K562 (cell line): Measurements from ENCODE around the gene RNH1. TPM values are rescaled to one million over a fixed set of nuclear protein-coding genes. Genes with fewer than 3 reads are reported as not detected.

Experiments used
- BRCA1 ChIP-seq, 2 experiments: fragments of 450-650 bp in 1 of 2; sonication (generic) in 1 of 2; formaldehyde crosslinking in 1 of 2; IDR thresholded peaks; 2 replicates each; pipeline versions ENCODE4 v1.5.0 to v1.6.1; 2017 to 2020; ENCODE audit warnings: mild to moderate bottlenecking in 1 of 2, missing genetic modification reagents in 1 of 2
- DNMT1 ChIP-seq: fragments of 450-650 bp; IDR thresholded peaks from 2 replicates; pipeline ENCODE4 v1.6.1; 2016; ENCODE audit warnings: antibody characterized with exemption, mild to moderate bottlenecking
- E2F4 ChIP-seq: sonication (generic); formaldehyde crosslinking; IDR thresholded peaks from 2 replicates; pipeline ENCODE4 v1.8.0; 2022; ENCODE audit warnings: mild to moderate bottlenecking, low read depth, missing genetic modification reagents
- HCFC1 ChIP-seq: IDR thresholded peaks from 2 replicates; pipeline ENCODE4 v1.6.1; 2012; ENCODE audit warnings: low read depth, low read length, improper control_type of control experiment
- MCM3 ChIP-seq: fragments of 450-650 bp; IDR thresholded peaks from 2 replicates; pipeline ENCODE4 v1.6.1; 2016
- MYC ChIP-seq, 2 experiments: fragments of 250-450 bp in 1 of 2; sonication (Bioruptor Pico) in 1 of 2; IDR thresholded peaks; 2 replicates each; pipeline versions ENCODE4 v1.5.1 to v1.6.1; 2012 to 2021; ENCODE audit warnings: low read depth in 2 of 2, borderline replicate concordance in 1 of 2, improper control_type of control experiment in 1 of 2, low read length in 1 of 2, mild to moderate bottlenecking in 1 of 2, moderate library complexity in 1 of 2
- NUFIP1 ChIP-seq: fragments of 450-650 bp; IDR thresholded peaks from 2 replicates; pipeline ENCODE4 v1.6.1; 2018; ENCODE audit not compliant: partially characterized antibody
- RAD21 ChIP-seq, 2 experiments: fragments of 250-450 bp in 1 of 2; fragments of 450-650 bp in 1 of 2; sonication (Bioruptor Pico) in 1 of 2; formaldehyde crosslinking in 1 of 2; IDR thresholded peaks in 1 of 2; conservative IDR thresholded peaks in 1 of 2; 2 replicates each; pipeline versions ENCODE4 v1.4.0 to v1.8.0; 2020 to 2022; ENCODE audit warnings: mild to moderate bottlenecking in 2 of 2, moderate library complexity in 1 of 2
- SMC3 ChIP-seq: conservative IDR thresholded peaks from 2 replicates; pipeline ENCODE4 v1.6.1; 2011; ENCODE audit warnings: low read depth, low read length, improper control_type of control experiment; ENCODE audit not compliant: insufficient read depth
- STAT6 ChIP-seq: sonication (generic); formaldehyde crosslinking; IDR thresholded peaks from 2 replicates; pipeline ENCODE4 v1.8.1; 2023; ENCODE audit warnings: mild to moderate bottlenecking, missing genetic modification reagents
- TFAP4 ChIP-seq: sonication (generic); formaldehyde crosslinking; IDR thresholded peaks from 2 replicates; pipeline ENCODE4 v1.8.0; 2022; ENCODE audit warnings: missing genetic modification reagents, mild to moderate bottlenecking, moderate library complexity, borderline replicate concordance
- VEZF1 ChIP-seq: fragments of 200-800 bp; sonication (Bioruptor generic); IDR thresholded peaks from 2 replicates; pipeline ENCODE4 v1.6.1; 2017; ENCODE audit warnings: missing genetic modification characterization, missing compliant biosample characterization
- ZBTB33 ChIP-seq: sonication (generic); formaldehyde crosslinking; IDR thresholded peaks from 2 replicates; pipeline ENCODE4 v1.8.1; 2023; ENCODE audit warnings: mild to moderate bottlenecking, missing genetic modification reagents
- ZBTB43 ChIP-seq: sonication (generic); formaldehyde crosslinking; IDR thresholded peaks from 2 replicates; pipeline ENCODE4 v1.8.0; 2023; ENCODE audit warnings: mild to moderate bottlenecking, missing genetic modification reagents
- ZEB2 ChIP-seq: fragments of 450-650 bp; IDR thresholded peaks from 2 replicates; pipeline ENCODE4 v1.6.1; 2016
- ZNF274 ChIP-seq: IDR thresholded peaks from 2 replicates; pipeline ENCODE4 v1.6.1; 2011; ENCODE audit warnings: low read depth, mild to moderate bottlenecking, low read length, moderate library complexity, borderline replicate concordance
- polyA plus RNA-seq, 8 experiments: library from polyadenylated mRNA; depleted of rRNA in 4 of 8; stranded (reverse) in 5 of 8; unstranded in 3 of 8; fragments of >200 nt; fragmentation: Nextera tagmentation in 2 of 8; fragmentation: Illumina TruSeq in 1 of 8; extraction: Ambion mirVana in 2 of 8; extraction: Trizol in 1 of 8; gene quantifications; 2 replicates each; pipeline versions ENCODE4 v1.2.1 to v1.2.3, GENCODE V29; 2011 to 2014; ENCODE audit warnings: inconsistent platforms in 1 of 8, missing spikeins in 1 of 8
- total RNA-seq, 7 experiments: library from RNA; depleted of rRNA in 6 of 7; stranded (reverse); fragments of >200 nt in 6 of 7; fragmentation: Illumina TruSeq in 2 of 7; extraction: Trizol in 2 of 7; gene quantifications; 2 replicates each; pipeline versions ENCODE4 v1.2.1 to v1.2.3, GENCODE V29; 2011 to 2021; ENCODE audit warnings: low replicate concordance in 1 of 7

Gene RNH1
- total and polyA plus RNA-seq, 9 of the 15 experiments (the other 6 are each of a cell fraction or from before 2014, with no cell fraction given), result 2.5 to 160 (median 44.3) TPM

- no peak for TF ChIP-seq STAT6 (CRISPR knock-in tag)
- TF ChIP-seq HCFC1, result no peak; the same call in 1 of the 2 replicates
- no peak for TF ChIP-seq DNMT1
- no peak for TF ChIP-seq MCM3
- peak; percentile 95 for TF ChIP-seq ZBTB33 (CRISPR knock-in tag)
- TF ChIP-seq SMC3, result peak; percentile 49
- TF ChIP-seq MYC (IDR thresholded peaks at IDR 0.05; ENCODE audit: low read depth, low read length), result peak; percentile 24; the same call in 1 of the 2 replicates
- TF ChIP-seq MYC (CRISPR knock-in tag; IDR thresholded peaks at IDR 0.05; ENCODE audit: borderline replicate concordance, low read depth), result no peak
- no peak for TF ChIP-seq ZBTB43 (CRISPR knock-in tag)
- TF ChIP-seq E2F4, result no peak
- TF ChIP-seq RAD21 (CRISPR knock-in tag; conservative IDR thresholded peaks at IDR 0.05 in 1 of 2, IDR thresholded peaks at IDR 0.05 in 1 of 2), result peak in 1 of 2 experiments; percentile 49; a peak in 2 of 4 replicates
- no peak for TF ChIP-seq ZEB2
- peak; percentile 94 for TF ChIP-seq VEZF1 (CRISPR knock-in tag)
- no peak for TF ChIP-seq BRCA1 (IDR thresholded peaks at IDR 0.05)
- TF ChIP-seq BRCA1 (CRISPR knock-in tag; IDR thresholded peaks at IDR 0.05), result no peak
- TF ChIP-seq ZNF274, result no peak
- no peak for TF ChIP-seq NUFIP1
- TF ChIP-seq TFAP4, result 0 out of 2 replicates have a peak, but pooled peaks have one; percentile 40
Observed at GRCh38 chr11:554428-555226, 47.6 kb upstream of the RNH1 start (continued).
